A673 (cell line): Measurements from ENCODE around the gene MYO15B.

ENCODE experiments used
- CTCF ChIP-seq: fragments of 300-800, 200-600 bp; sonication (generic); conservative IDR thresholded peaks from 2 replicates; pipeline ENCODE4 v1.5.1; 2017; ENCODE audit warnings: low read depth, mild to moderate bottlenecking, antibody characterized with exemption, low read length, moderate library complexity, mixed read lengths
- EZH2 ChIP-seq: fragments of 200-600 bp; sonication (generic); IDR thresholded peaks from 2 replicates; pipeline ENCODE4 v1.6.1; 2017; ENCODE audit warnings: borderline replicate concordance, low read depth, mild to moderate bottlenecking, mixed read lengths, antibody characterized with exemption, low read length; ENCODE audit not compliant: poor library complexity, severe bottlenecking

DNA sequence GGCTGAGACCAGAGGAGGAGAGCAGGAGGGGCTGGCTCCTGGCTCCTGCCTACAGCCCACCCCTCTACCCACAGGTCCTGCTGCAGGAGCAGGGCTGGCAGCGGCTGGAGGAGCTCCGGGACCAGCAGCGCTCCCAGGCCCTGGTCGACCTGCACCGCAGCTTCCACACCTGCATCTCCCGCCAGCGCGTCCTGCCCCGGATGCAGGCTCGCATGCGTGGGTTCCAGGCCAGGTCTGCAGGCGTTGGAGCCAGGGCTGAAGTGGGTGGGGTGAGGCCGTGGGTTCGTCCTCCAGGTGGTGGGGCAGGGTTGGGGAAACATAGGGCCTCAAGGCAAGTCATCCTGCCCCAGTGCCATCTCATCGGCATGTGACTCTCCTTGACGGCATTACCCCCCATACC, 18.2 kb downstream of the MYO15B start:
- TF ChIP-seq CTCF (no peak), EZH2 (no peak)
